H9 (cell line): ENCODE measurements around the gene IFI27L1. TPM values are rescaled to one million over a fixed set of nuclear protein-coding genes. Genes with fewer than 3 reads are reported as not detected.

ENCODE experiments used
- DNase-seq: peaks from one replicate; pipeline ENCODE4 v3.0.0-alpha.2; 2017
- H2AFZ ChIP-seq: one replicate; pipeline ENCODE4 v1.6.1; 2013; ENCODE audit warnings: mild to moderate bottlenecking, low read length, control low read depth, moderate library complexity
- H2AK5ac ChIP-seq: 2 replicates; pipeline ENCODE4 v1.6.1; 2013; ENCODE audit warnings: low read length, control low read depth, mixed read lengths; ENCODE audit not compliant: insufficient read length
- H2BK120ac ChIP-seq: one replicate; pipeline ENCODE4 v1.6.1; 2013; ENCODE audit warnings: low read depth, mild to moderate bottlenecking, low read length, control low read depth, inconsistent platforms; ENCODE audit not compliant: poor library complexity, severe bottlenecking
- H2BK12ac ChIP-seq: 2 replicates; pipeline ENCODE4 v1.6.1; 2013; ENCODE audit warnings: low read length, control low read depth, mixed read lengths, low read depth; ENCODE audit not compliant: insufficient read length
- H2BK15ac ChIP-seq: 2 replicates; pipeline ENCODE4 v1.6.1; 2013; ENCODE audit warnings: low read depth, low read length, control low read depth
- H2BK20ac ChIP-seq: one replicate; pipeline ENCODE4 v1.6.1; 2013; ENCODE audit warnings: low read depth, mild to moderate bottlenecking, low read length, control low read depth, inconsistent platforms; ENCODE audit not compliant: poor library complexity, severe bottlenecking
- H2BK5ac ChIP-seq: 2 replicates; pipeline ENCODE4 v1.6.1; 2013; ENCODE audit warnings: low read length, control low read depth, mixed read lengths; ENCODE audit not compliant: insufficient read length
- H3K14ac ChIP-seq: 2 replicates; pipeline ENCODE4 v1.6.1; 2013; ENCODE audit warnings: low read length, control low read depth; ENCODE audit not compliant: insufficient read depth
- H3K18ac ChIP-seq: 2 replicates; pipeline ENCODE4 v1.6.1; 2013; ENCODE audit warnings: low read depth, mild to moderate bottlenecking, mixed read lengths, low read length, control low read depth; ENCODE audit not compliant: insufficient read length
- H3K23ac ChIP-seq: 2 replicates; pipeline ENCODE4 v1.6.1; 2013; ENCODE audit warnings: low read length, control low read depth, mixed read lengths, low read depth; ENCODE audit not compliant: insufficient read length
- H3K23me2 ChIP-seq: 2 replicates; pipeline ENCODE4 v1.6.1; 2013; ENCODE audit warnings: low read depth, mild to moderate bottlenecking, mixed read lengths, low read length, control low read depth; ENCODE audit not compliant: insufficient read length, poor library complexity, severe bottlenecking
- H3K27ac ChIP-seq: 2 replicates; pipeline ENCODE4 v1.5.1; 2013; ENCODE audit warnings: low read length, control low read depth, mixed read lengths, low read depth; ENCODE audit not compliant: insufficient read length
- H3K27me3 ChIP-seq: 2 replicates; pipeline ENCODE4 v1.6.1; 2013; ENCODE audit warnings: low read length, control low read depth, inconsistent platforms; ENCODE audit not compliant: insufficient read depth
- H3K4ac ChIP-seq: 2 replicates; pipeline ENCODE4 v1.6.1; 2013; ENCODE audit warnings: low read depth, mild to moderate bottlenecking, control low read depth, inconsistent platforms, low read length, moderate library complexity
- H3K4me1 ChIP-seq: 2 replicates; pipeline ENCODE4 v1.6.1; 2013; ENCODE audit warnings: low read length, control low read depth, inconsistent platforms; ENCODE audit not compliant: insufficient read depth
- H3K4me2 ChIP-seq: 2 replicates; pipeline ENCODE4 v1.6.1; 2013; ENCODE audit warnings: low read length, control low read depth, mixed read lengths; ENCODE audit not compliant: insufficient read length, insufficient read depth
- H3K56ac ChIP-seq: 2 replicates; pipeline ENCODE4 v1.6.1; 2013; ENCODE audit warnings: low read depth, mild to moderate bottlenecking, mixed read lengths, low read length, control low read depth; ENCODE audit not compliant: insufficient read length
- H3K79me1 ChIP-seq: 2 replicates; pipeline ENCODE4 v1.6.1; 2013; ENCODE audit warnings: low read depth, mild to moderate bottlenecking, moderate library complexity, low read length, control low read depth, inconsistent platforms; ENCODE audit not compliant: insufficient read depth, poor library complexity, severe bottlenecking
- H3K79me2 ChIP-seq: 2 replicates; pipeline ENCODE4 v1.6.1; 2013; ENCODE audit warnings: low read length, control low read depth, inconsistent platforms; ENCODE audit not compliant: insufficient read depth
- H3K9ac ChIP-seq: 2 replicates; pipeline ENCODE4 v1.6.1; 2013; ENCODE audit warnings: low read length, control low read depth, mixed read lengths; ENCODE audit not compliant: insufficient read length; ENCODE audit errors: extremely low read depth
- H3K9me3 ChIP-seq: one replicate; pipeline ENCODE4 v1.6.1; 2013; ENCODE audit warnings: low read depth, low read length, inconsistent platforms; ENCODE audit not compliant: control insufficient read depth
- H3T11ph ChIP-seq: one replicate; pipeline ENCODE4 v1.6.1; 2013; ENCODE audit warnings: mild to moderate bottlenecking, low read length, control low read depth, inconsistent platforms
- H4K20me1 ChIP-seq: one replicate; pipeline ENCODE4 v1.6.1; 2013; ENCODE audit not compliant: control insufficient read depth, insufficient read length, insufficient read depth
- H4K5ac ChIP-seq: 2 replicates; pipeline ENCODE4 v1.6.1; 2013; ENCODE audit warnings: low read depth, mild to moderate bottlenecking, mixed read lengths, low read length, control low read depth; ENCODE audit not compliant: insufficient read length
- H4K8ac ChIP-seq: replicated peaks from 2 replicates; pipeline ENCODE4 v1.6.1; 2013; ENCODE audit warnings: low read length, control low read depth, mixed read lengths, low read depth; ENCODE audit not compliant: insufficient read length
- H4K91ac ChIP-seq: 2 replicates; pipeline ENCODE4 v1.6.1; 2013; ENCODE audit warnings: low read depth, mild to moderate bottlenecking, moderate library complexity, mixed read lengths, low read length, control low read depth; ENCODE audit not compliant: insufficient read length
- H3K27ac Mint-ChIP-seq, 3 experiments: 2 replicates in 2 of 3; 3 replicates in 1 of 3; pipeline ENCODE4 v1.8.0; 2020 to 2021; ENCODE audit warnings: mixed read lengths in 3 of 3, mild to moderate bottlenecking in 1 of 3, moderate library complexity in 1 of 3
- H3K27me3 Mint-ChIP-seq: 2 replicates; pipeline ENCODE4 v1.8.0; 2021; ENCODE audit warnings: low read depth, mild to moderate bottlenecking, moderate library complexity, mixed read lengths
- H3K36me3 Mint-ChIP-seq, 3 experiments: 2 replicates in 2 of 3; 3 replicates in 1 of 3; pipeline ENCODE4 v1.8.0; 2020 to 2021; ENCODE audit warnings: low read depth in 3 of 3, mixed read lengths in 3 of 3; ENCODE audit not compliant: insufficient read depth in 1 of 3
- H3K4me1 Mint-ChIP-seq, 2 experiments: 2 replicates each; pipeline ENCODE4 v1.8.0; 2020; ENCODE audit warnings: mixed read lengths in 2 of 2
- H3K4me3 Mint-ChIP-seq, 2 experiments: 2 replicates in 1 of 2; 3 replicates in 1 of 2; pipeline ENCODE4 v1.8.0; 2020 to 2021; ENCODE audit warnings: mild to moderate bottlenecking in 2 of 2, mixed read lengths in 2 of 2, moderate library complexity in 1 of 2
- H3K9me3 Mint-ChIP-seq, 2 experiments: 2 replicates in 1 of 2; 3 replicates in 1 of 2; pipeline ENCODE4 v1.8.0; 2020; ENCODE audit warnings: mild to moderate bottlenecking in 2 of 2, mixed read lengths in 2 of 2, moderate library complexity in 1 of 2
- WGBS: extraction: QIAGEN DNeasy Blood & Tissue Kit; methylation state at CpG from one replicate; pipeline ENCODE4 v1.1.7; 2013; ENCODE audit warnings: missing lambda C conversion rate, low lambda C conversion rate, mixed read lengths; ENCODE audit not compliant: insufficient read length; ENCODE audit errors: extremely low coverage; 5-methylcytosine and 5-hydroxymethylcytosine counted together
- total RNA-seq: library from RNA; stranded (reverse); gene quantifications from 2 replicates; pipeline ENCODE4 v1.2.1, GENCODE V29; 2021
- TF ChIP-seq, protein P1 (sequence below): fragments of 200-600 bp; sonication (generic); conservative IDR thresholded peaks from 3 replicates; pipeline ENCODE4 v1.8.0; 2021; ENCODE audit warnings: antibody characterized with exemption, mild to moderate bottlenecking

IFI27L1 gene
- total RNA-seq, 1 experiment from 2014 or later = 27.4 TPM

DNA sequence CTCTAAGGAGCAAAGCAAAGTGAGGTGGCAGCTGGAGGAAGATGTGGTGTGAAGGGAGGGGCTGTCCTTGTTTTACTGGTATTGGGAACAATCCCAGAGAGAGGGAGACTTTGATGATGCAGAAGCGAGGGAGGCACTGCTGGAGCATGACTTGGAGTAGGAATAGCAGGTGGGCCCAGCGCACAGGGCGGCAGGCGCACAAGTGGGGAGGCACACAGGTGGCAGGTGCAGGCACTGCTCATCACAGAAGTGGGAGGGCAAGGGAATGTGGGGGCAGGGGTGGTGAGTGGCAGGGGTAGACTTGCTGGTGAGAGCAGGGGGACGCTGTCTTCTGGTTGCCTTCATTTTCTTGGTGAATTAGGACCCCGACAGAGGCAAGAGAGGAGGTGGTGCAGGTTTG, 17.9 kb downstream of the IFI27L1 start:
- Histone ChIP-seq H3K27ac (no peak overlapping the region), H3K79me1 (no peaks in the 10 kb centered on the region), H3K9ac (no peak overlapping the region), H4K91ac (no peak overlapping the region), H3K4me1 (no peaks in the 10 kb centered on the region), H2BK120ac (no peak overlapping the region), H3K27me3 (no peaks in the 10 kb centered on the region), H2AK5ac (no peak overlapping the region), H2BK5ac (no peak overlapping the region), H2BK20ac (no peak overlapping the region), H4K5ac (no peak overlapping the region), H3K56ac (no peak overlapping the region), H4K20me1 (no peaks in the 10 kb centered on the region), H3K23ac (no peak overlapping the region), H2BK15ac (no peak overlapping the region; the same call in 1 of the 2 replicates), H3K9me3 (no peaks in the 10 kb centered on the region), H3K4me2 (no peak overlapping the region), H3K23me2 (no peaks in the 10 kb centered on the region), H3K14ac (no peak overlapping the region), H2BK12ac (no peak overlapping the region), H4K8ac (no peak overlapping the region), H3K18ac (no peak overlapping the region), H3T11ph (no peak overlapping the region), H2AFZ (no peak overlapping the region), H3K4ac (no peak overlapping the region), H3K79me2 (no peaks in the 10 kb centered on the region)
- no CpG with 5 or more reads among the region's 6 CpGs for WGBS
- TF ChIP-seq, protein P1, sequence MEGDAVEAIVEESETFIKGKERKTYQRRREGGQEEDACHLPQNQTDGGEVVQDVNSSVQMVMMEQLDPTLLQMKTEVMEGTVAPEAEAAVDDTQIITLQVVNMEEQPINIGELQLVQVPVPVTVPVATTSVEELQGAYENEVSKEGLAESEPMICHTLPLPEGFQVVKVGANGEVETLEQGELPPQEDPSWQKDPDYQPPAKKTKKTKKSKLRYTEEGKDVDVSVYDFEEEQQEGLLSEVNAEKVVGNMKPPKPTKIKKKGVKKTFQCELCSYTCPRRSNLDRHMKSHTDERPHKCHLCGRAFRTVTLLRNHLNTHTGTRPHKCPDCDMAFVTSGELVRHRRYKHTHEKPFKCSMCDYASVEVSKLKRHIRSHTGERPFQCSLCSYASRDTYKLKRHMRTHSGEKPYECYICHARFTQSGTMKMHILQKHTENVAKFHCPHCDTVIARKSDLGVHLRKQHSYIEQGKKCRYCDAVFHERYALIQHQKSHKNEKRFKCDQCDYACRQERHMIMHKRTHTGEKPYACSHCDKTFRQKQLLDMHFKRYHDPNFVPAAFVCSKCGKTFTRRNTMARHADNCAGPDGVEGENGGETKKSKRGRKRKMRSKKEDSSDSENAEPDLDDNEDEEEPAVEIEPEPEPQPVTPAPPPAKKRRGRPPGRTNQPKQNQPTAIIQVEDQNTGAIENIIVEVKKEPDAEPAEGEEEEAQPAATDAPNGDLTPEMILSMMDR = no peak
- Mint-ChIP-seq H3K4me3 (no peak overlapping the region), H3K9me3 (no peaks in the 10 kb centered on the region; a peak in 1 of 5 replicates), H3K27me3 (no peaks in the 10 kb centered on the region), H3K4me1 (peaks cover 0 to 8% of the 10 kb centered on the region in 2 experiments; a peak in 3 of 4 replicates), H3K27ac (no peak overlapping the region; a peak in 1 of 7 replicates), H3K36me3 (peaks cover 0 to 5% (median 1%) of the 10 kb centered on the region in 3 experiments; a peak in 2 of 7 replicates)
- DNase-seq = peak; percentile 8
